ENCODE results near the gene KCNIP4. TPM values are rescaled to one million over a fixed set of nuclear protein-coding genes. Genes with fewer than 3 reads are reported as not detected.

Gene KCNIP4
- total and polyA plus RNA-seq, 2 of the 8 experiments (the other 6 are each of a cell fraction or from before 2014, with no cell fraction given): 0.06 TPM; not detected in 1

DNA sequence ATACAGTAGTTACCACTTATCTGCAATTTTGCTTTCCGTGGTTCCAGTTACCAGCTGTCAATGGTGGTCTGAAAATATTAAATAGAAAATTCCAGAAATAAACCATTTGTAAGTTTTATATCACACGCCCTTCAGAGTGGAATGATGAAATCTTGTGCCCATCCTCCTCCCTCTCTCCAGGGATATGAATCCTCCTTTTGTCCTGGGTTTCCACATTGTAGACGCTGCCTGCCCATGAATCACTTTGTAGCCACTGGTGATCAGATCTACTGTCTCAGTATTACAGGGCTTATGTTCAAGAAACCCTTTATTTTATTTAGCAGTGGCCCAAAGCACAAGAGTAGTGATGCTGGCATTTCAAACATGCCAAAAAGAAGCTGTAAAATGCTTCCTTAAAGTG, 198.6 kb downstream of the KCNIP4 start (continued):
- no peak for TF ChIP-seq CTBP2 (IDR thresholded peaks at IDR 0.05; ENCODE audit: borderline replicate concordance, insufficient read depth, insufficient read length, low read length)

Measured in H1 (cell line).